Breast epithelium (tissue), 4 donors: ENCODE data around the gene ARMC12. TPM values are rescaled to one million over a fixed set of nuclear protein-coding genes. Genes with fewer than 3 reads are reported as not detected.

Experiments
- DNase-seq, 2 donors: peaks; one replicate each; pipeline ENCODE4 v3.0.0-alpha.2; 2019; ENCODE audit warnings: low spot score in 2 of 2
- H3K27ac ChIP-seq, 2 donors: fragments of 200-600 bp; sonication (generic) in 1 of 2; one replicate each; pipeline ENCODE4 v1.5.1; 2016 to 2019; ENCODE audit warnings: mild to moderate bottlenecking in 1 of 2
- H3K27me3 ChIP-seq, 2 donors: fragments of 200-600 bp; sonication (generic) in 1 of 2; one replicate each; pipeline versions ENCODE4 v1.5.1 to v1.6.0; 2017 to 2019; ENCODE audit warnings: control low read depth in 1 of 2, mild to moderate bottlenecking in 1 of 2
- H3K36me3 ChIP-seq: fragments of 200-600 bp; one replicate; pipeline ENCODE4 v1.5.1; 2019
- H3K4me1 ChIP-seq, 2 donors: fragments of 200-600 bp; sonication (generic); one replicate each; pipeline ENCODE4 v1.5.1; 2016 to 2019; ENCODE audit warnings: control low read depth in 1 of 2
- H3K4me3 ChIP-seq, 3 donors: fragments of 200-600 bp; sonication (generic); 1 replicate in 2 of 3; 2 replicates in 1 of 3; pipeline ENCODE4 v1.5.1; 2016 to 2019; ENCODE audit warnings: mild to moderate bottlenecking in 3 of 3, moderate library complexity in 2 of 3
- H3K9me3 ChIP-seq, 2 donors: fragments of 200-600 bp; sonication (generic) in 1 of 2; one replicate each; pipeline ENCODE4 v1.5.1; 2016 to 2019; ENCODE audit warnings: control low read depth in 1 of 2
- POLR2A ChIP-seq: fragments of 450-650 bp; IDR thresholded peaks from one replicate; pipeline ENCODE4 v1.6.1; 2016; ENCODE audit warnings: antibody characterized with exemption, mild to moderate bottlenecking, moderate library complexity
- POLR2AphosphoS5 ChIP-seq, 3 donors: sonication (generic); formaldehyde crosslinking; IDR thresholded peaks; one replicate each; pipeline ENCODE4 v1.6.1; 2017; ENCODE audit warnings: antibody characterized with exemption in 3 of 3
- intact Hi-C: fragments of 100-400 bp; cut with DNase I; formaldehyde crosslinking; loops from one replicate; pipeline ENCODE4 v1.15.1; 2023; ENCODE audit warnings: low total_unique reads
- total RNA-seq, 3 donors: library from RNA; depleted of rRNA; stranded (reverse); fragments of >200 nt; gene quantifications; one replicate each; pipeline ENCODE4 v1.1.0, GENCODE V29; 2016
- TF ChIP-seq, protein P1 (sequence below), 3 donors: fragments of 450-650 bp; IDR thresholded peaks; one replicate each; pipeline ENCODE4 v1.5.1; 2016 to 2017; ENCODE audit warnings: antibody characterized with exemption in 3 of 3, mild to moderate bottlenecking in 3 of 3, moderate library complexity in 3 of 3

Gene ARMC12
- total RNA-seq, 3 donors from 2014 or later = 0.29 to 1.4 (median 0.33) TPM

DNA sequence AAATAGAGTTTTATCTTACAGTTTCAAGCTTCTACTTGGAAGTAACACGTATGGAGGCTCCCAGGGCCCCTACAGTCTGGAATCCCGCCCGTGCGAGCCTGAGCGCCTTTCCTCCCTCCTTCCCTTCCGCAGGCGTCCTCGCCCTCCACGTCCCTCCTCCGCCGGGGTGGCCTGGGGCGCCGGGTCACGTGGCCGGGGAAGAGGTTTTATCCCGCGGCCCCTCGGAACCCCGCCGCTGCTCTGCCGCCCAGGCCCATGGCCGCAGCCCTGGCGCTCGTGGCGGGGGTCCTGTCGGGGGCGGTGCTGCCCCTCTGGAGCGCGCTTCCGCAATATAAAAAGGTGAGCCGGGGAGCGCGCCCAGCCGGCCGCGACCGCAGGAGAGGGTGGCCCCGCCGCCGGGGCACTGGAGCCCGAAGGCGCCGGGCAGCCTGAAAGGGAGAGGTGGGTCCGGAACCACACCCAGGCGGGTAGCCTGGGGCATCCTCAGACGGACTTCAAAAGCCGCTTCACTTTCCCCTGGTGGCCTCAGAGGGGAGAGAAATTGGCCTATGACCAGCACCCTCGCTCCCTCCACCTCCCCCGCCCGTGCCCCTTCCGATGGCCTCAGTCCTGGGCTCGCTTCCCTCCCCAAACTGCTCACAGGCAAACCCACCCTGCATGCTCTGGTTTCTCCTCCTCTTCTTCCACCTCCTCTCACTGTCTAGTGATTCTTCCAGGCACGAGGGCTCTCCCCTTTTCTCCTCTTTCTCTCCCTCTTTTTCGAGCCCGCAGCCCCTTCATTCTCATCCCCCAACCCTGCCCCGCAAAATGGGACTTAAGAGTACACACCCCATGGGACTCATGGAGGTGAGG, 39.8 kb downstream of the ARMC12 start, which contains the start of gene CLPSL2:
Gene CLPSL2, plus strand, starts transcription at position 235 of the 852 bp plus-strand sequence. Its CDS starts 21 bp downstream, at position 256.
- Histone ChIP-seq H3K27me3 (peaks cover 0 to 4% of the 10 kb centered on the region in 2 donors), H3K9me3 (no peaks in the 10 kb centered on the region), H3K4me3 (peak within 1 kb of the TSS; percentile 25 to 71 (median 55)), H3K27ac (no peak within 1 kb of the TSS), H3K36me3 (no peaks in the 10 kb centered on the region), H3K4me1 (peaks cover 0 to 3% of the 10 kb centered on the region in 2 donors)
- peak in 1 of 2 donors; percentile 49 for DNase-seq
- intact Hi-C loops = no loop called here
- TF ChIP-seq, protein P1, sequence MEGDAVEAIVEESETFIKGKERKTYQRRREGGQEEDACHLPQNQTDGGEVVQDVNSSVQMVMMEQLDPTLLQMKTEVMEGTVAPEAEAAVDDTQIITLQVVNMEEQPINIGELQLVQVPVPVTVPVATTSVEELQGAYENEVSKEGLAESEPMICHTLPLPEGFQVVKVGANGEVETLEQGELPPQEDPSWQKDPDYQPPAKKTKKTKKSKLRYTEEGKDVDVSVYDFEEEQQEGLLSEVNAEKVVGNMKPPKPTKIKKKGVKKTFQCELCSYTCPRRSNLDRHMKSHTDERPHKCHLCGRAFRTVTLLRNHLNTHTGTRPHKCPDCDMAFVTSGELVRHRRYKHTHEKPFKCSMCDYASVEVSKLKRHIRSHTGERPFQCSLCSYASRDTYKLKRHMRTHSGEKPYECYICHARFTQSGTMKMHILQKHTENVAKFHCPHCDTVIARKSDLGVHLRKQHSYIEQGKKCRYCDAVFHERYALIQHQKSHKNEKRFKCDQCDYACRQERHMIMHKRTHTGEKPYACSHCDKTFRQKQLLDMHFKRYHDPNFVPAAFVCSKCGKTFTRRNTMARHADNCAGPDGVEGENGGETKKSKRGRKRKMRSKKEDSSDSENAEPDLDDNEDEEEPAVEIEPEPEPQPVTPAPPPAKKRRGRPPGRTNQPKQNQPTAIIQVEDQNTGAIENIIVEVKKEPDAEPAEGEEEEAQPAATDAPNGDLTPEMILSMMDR (IDR thresholded peaks at IDR 0.05) = no peak
- TF ChIP-seq POLR2A = no peak
- TF ChIP-seq POLR2AphosphoS5 (IDR thresholded peaks at IDR 0.05) = no peak

DNA sequence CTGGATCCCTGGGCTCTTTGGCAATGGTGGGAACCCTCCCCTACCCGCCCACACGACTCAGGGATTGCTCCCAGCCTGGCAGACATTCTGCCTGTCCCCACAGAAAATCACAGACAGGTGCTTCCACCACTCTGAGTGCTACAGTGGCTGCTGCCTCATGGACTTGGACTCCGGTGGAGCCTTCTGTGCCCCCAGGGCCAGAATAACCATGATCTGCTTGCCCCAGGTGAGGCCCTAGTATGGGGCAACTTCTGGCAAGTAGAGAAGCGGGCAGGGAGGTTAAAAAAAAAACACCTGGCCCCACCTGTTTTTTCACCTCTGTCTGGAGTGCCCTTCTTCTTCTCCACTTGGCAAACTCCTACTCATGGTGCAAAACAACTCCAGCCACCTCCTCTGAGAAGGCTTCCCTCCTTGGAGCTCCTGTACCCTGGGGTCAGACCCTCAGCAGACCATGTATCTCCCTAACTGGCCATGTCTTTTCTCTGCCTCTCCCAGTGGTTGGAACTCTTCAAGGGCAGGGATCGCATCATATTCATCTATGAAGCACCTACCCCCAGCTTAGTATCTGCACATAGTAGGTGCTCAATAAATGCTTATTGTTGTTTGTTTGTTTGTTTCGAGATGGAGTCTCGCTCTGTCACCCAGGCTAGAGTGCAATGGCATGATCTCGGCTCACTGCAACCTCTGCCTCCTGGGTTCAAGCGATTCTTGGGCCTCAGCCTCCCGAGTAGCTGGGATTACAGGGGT, 40.7 kb downstream of the ARMC12 start:
- TF ChIP-seq, protein P1 (IDR thresholded peaks at IDR 0.05) = no peak
- no peak for TF ChIP-seq POLR2A
- TF ChIP-seq POLR2AphosphoS5 (IDR thresholded peaks at IDR 0.05) = no peak
- Histone ChIP-seq H3K27me3 (peaks cover 0 to 4% of the 10 kb centered on the region in 2 donors), H3K9me3 (no peaks in the 10 kb centered on the region), H3K36me3 (no peaks in the 10 kb centered on the region), H3K27ac (no peak overlapping the region), H3K4me1 (peaks cover 0 to 3% of the 10 kb centered on the region in 2 donors), H3K4me3 (peak overlapping the region in 1 of 3 donors; percentile 71)
- DNase-seq = peak in 1 of 2 donors; percentile 30
- intact Hi-C loops = no loop called here

DNA sequence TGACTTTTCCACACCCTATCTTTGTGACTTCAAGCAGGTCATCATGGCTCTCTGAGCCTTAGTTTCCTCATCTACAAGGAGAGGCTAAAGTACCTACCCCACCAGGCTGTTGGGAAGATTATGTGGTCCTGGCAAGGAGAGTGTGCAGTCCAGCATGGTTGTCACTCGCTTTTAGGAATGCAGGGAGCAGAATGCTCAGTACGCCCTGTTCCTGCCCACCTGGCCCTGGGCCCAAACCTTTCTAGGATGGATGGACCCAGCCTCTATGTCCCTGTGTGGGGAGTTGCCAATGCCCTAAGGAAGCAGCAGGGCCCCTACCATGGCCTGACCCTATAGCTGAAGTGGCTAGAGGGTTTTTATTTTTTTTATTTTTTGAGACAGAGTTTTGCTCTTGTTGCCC, 41.6 kb downstream of the ARMC12 start:
- Histone ChIP-seq H3K27me3 (peaks cover 0 to 4% of the 10 kb centered on the region in 2 donors), H3K4me1 (peaks cover 0 to 3% of the 10 kb centered on the region in 2 donors), H3K4me3 (no peak overlapping the region), H3K36me3 (no peaks in the 10 kb centered on the region), H3K27ac (no peak overlapping the region), H3K9me3 (no peaks in the 10 kb centered on the region)
- no peak for DNase-seq
- TF ChIP-seq POLR2A = no peak
- TF ChIP-seq POLR2AphosphoS5 (IDR thresholded peaks at IDR 0.05) = no peak
- TF ChIP-seq, protein P1 (IDR thresholded peaks at IDR 0.05) = no peak
- intact Hi-C loops = no loop called here

DNA sequence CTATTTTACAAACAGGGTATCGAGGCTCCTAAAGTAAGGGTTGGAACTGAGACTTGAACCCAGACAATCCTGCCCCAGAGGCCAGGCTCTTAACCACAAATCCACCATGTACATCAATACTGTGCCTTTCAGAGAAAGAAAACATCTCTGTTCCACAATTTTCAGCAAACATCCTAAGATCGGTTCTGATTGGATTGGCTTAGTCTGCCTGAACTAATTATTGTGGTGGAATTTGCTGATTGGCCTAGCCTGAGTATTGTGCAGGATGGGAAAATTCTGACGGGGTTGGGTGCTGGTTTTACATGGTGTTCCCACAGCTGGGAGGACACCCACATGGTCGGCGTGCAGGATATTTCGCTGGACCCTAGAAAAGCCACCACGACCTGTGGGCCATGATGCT, 43.9 kb downstream of the ARMC12 start, which contains the start of gene CLPSL1:
Gene CLPSL1, plus strand, starts transcription at position 301 of the 400 bp plus-strand sequence. Its CDS starts 92 bp downstream, at position 393.
- Histone ChIP-seq H3K9me3 (no peaks in the 10 kb centered on the region), H3K36me3 (no peaks in the 10 kb centered on the region), H3K27me3 (peaks cover 0 to 4% of the 10 kb centered on the region in 2 donors), H3K4me1 (peaks cover 0 to 3% of the 10 kb centered on the region in 2 donors), H3K27ac (peak within 1 kb of the TSS in 1 of 2 donors; percentile 20), H3K4me3 (no peak within 1 kb of the TSS)
- TF ChIP-seq POLR2AphosphoS5 (IDR thresholded peaks at IDR 0.05) (no peak), POLR2A (no peak)
- TF ChIP-seq, protein P1 (IDR thresholded peaks at IDR 0.05) = no peak
- peak in 1 of 2 donors; percentile 9 for DNase-seq
- intact Hi-C loops = no loop called here
